ENCODE results near the gene FKBP5. TPM values are rescaled to one million over a fixed set of nuclear protein-coding genes. Genes with fewer than 3 reads are reported as not detected.

The FKBP5 gene
- total and polyA plus RNA-seq, 9 of the 15 experiments (the other 6 are each of a cell fraction or from before 2014, with no cell fraction given): 32.7 to 151 (median 75.0) TPM

DNA sequence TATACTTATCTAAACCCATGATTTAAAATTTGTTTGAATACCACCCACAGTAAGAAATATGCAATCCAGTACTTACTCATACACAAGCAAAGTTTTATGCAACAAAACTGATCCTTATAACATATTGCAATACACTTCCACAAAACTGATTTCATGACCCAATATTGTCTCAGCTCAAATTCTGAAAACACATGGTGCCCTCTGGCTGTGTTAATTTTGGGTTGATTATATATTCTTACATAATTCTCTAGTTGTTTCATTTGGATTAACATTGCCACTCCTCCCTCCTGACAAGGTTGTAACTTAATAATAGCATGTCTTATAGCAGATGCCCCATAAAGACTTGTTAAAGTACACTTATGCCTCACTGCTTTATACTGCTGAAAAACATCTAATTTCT, 103.1 kb downstream of the FKBP5 start:
- CTCF ChIA-PET (ENCODE audit: low intra/inter-chr PET ratio): interaction anchor here (8.7 kb wide), 1 partner anchor 152 kb away, joined by 195 read pairs; the partner anchor contains the start of gene ARMC12
- Histone ChIP-seq H3K36me3 (ENCODE audit: control insufficient read depth, insufficient read depth, low read length) (peaks cover 81% of the 10 kb centered on the region), H3K27ac (ENCODE audit: extremely low read depth, low read depth, low read length) (no peak overlapping the region), H3K9me3 (replicated peaks; ENCODE audit: control insufficient read depth, insufficient read depth, low read depth, low read length) (no peaks in the 10 kb centered on the region), H3K79me2 (ENCODE audit: control insufficient read depth, insufficient read depth, low read length) (no peaks in the 10 kb centered on the region), H4K20me1 (replicated peaks; ENCODE audit: control insufficient read depth, insufficient read depth, low read length) (no peaks in the 10 kb centered on the region), H2AFZ (ENCODE audit: low read depth, low read length) (no peak overlapping the region), H3K9me1 (ENCODE audit: control insufficient read depth, insufficient read depth, low read length) (no peaks in the 10 kb centered on the region), H3K9ac (ENCODE audit: insufficient read depth in 1 of 2, low read depth in 2 of 2, low read length in 2 of 2) (no peak overlapping the region), H3K4me3 (no peak overlapping the region), H3K4me1 (replicated peaks in 1 of 2; ENCODE audit: control insufficient read depth in 2 of 2, insufficient read depth in 2 of 2, low read length in 2 of 2) (no peaks in the 10 kb centered on the region), H3K4me2 (ENCODE audit: insufficient read depth, low read length) (no peak overlapping the region), H3K27me3 (ENCODE audit: control insufficient read depth in 2 of 2, insufficient read depth in 2 of 2, low read length in 2 of 2) (no peaks in the 10 kb centered on the region)
- no peak for DNase-seq (ENCODE audit: extremely low read depth in 1 of 4, low spot score in 3 of 4)
- ATAC-seq: no peak
- FAIRE-seq: no peak
- POLR2A ChIA-PET: interaction anchor here (1.9 kb wide), 1 partner anchor 151 kb away, joined by 10 read pairs; the partner anchor contains the start of gene ARMC12
- TSS peak; percentile 4 for BruUV-seq (replicated peaks)
- intact Hi-C loops (cut with micrococcal nuclease): loop anchor here (10.0 kb wide), 1 partner anchor 369 kb away; no protein-coding TSS in a partner anchor
- TF ChIP-seq, protein P1, sequence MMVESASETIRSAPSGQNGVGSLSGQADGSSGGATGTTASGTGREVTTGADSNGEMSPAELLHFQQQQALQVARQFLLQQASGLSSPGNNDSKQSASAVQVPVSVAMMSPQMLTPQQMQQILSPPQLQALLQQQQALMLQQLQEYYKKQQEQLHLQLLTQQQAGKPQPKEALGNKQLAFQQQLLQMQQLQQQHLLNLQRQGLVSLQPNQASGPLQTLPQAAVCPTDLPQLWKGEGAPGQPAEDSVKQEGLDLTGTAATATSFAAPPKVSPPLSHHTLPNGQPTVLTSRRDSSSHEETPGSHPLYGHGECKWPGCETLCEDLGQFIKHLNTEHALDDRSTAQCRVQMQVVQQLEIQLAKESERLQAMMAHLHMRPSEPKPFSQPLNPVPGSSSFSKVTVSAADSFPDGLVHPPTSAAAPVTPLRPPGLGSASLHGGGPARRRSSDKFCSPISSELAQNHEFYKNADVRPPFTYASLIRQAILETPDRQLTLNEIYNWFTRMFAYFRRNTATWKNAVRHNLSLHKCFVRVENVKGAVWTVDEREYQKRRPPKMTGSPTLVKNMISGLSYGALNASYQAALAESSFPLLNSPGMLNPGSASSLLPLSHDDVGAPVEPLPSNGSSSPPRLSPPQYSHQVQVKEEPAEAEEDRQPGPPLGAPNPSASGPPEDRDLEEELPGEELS (CRISPR knock-in tag; IDR thresholded peaks at IDR 0.05; ENCODE audit: borderline replicate concordance): no peak
- TF ChIP-seq ZNF431 (CRISPR knock-in tag; IDR thresholded peaks at IDR 0.05) (no peak), XRCC3 (IDR thresholded peaks at IDR 0.05) (no peak), BRF1 (IDR thresholded peaks at IDR 0.05; ENCODE audit: borderline replicate concordance, extremely low read depth, insufficient read length) (no peak), ZNF354B (CRISPR knock-in tag; IDR thresholded peaks at IDR 0.05) (no peak)
- in situ Hi-C loops (cut with MboI): no loop called here
